Measurements from ENCODE around the gene ATG13.

The ATG13 gene

DNA sequence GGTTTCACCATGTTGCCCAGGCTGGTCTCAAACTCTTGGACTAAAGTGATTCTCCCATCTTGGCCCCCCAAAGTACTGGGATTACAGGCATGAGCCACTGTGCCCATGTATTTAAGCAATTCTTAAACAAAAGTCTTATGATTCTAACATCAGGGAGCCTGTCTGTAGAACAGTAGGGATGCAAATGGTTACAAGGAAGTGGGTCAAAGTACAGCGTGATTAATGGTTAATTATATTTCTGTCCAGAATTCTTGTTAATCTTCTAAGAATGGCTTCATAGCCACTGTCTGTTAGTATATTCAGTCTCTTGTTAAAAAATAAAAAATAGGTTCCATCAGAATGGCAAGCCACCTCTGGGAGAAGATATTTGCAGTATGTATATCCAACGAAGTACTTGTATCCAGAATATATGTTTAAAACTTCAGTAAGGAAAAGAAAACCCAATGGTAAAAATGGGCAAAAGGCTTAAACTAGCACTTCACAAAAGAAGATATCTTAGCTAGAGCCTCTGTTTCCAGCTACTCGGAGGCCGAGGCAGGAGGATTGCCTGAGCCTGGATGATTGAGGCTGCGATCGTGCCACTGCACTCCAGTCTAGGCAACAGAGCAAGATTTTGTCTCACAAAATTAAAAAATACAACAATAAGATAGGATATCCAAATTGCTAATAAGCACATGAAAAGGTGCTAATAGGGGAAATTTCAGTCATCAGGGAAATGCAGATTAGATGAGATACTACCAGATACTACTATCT lies 22.9 kb downstream of the ATG13 start:
- no peak for TF ChIP-seq CREB1 (IDR thresholded peaks at IDR 0.05; ENCODE audit: low read depth)
- no peak for TF ChIP-seq CEBPB (IDR thresholded peaks at IDR 0.05)
- TF ChIP-seq, protein P1, sequence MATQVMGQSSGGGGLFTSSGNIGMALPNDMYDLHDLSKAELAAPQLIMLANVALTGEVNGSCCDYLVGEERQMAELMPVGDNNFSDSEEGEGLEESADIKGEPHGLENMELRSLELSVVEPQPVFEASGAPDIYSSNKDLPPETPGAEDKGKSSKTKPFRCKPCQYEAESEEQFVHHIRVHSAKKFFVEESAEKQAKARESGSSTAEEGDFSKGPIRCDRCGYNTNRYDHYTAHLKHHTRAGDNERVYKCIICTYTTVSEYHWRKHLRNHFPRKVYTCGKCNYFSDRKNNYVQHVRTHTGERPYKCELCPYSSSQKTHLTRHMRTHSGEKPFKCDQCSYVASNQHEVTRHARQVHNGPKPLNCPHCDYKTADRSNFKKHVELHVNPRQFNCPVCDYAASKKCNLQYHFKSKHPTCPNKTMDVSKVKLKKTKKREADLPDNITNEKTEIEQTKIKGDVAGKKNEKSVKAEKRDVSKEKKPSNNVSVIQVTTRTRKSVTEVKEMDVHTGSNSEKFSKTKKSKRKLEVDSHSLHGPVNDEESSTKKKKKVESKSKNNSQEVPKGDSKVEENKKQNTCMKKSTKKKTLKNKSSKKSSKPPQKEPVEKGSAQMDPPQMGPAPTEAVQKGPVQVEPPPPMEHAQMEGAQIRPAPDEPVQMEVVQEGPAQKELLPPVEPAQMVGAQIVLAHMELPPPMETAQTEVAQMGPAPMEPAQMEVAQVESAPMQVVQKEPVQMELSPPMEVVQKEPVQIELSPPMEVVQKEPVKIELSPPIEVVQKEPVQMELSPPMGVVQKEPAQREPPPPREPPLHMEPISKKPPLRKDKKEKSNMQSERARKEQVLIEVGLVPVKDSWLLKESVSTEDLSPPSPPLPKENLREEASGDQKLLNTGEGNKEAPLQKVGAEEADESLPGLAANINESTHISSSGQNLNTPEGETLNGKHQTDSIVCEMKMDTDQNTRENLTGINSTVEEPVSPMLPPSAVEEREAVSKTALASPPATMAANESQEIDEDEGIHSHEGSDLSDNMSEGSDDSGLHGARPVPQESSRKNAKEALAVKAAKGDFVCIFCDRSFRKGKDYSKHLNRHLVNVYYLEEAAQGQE (IDR thresholded peaks at IDR 0.05; ENCODE audit: low read depth) = no peak
- no peak for TF ChIP-seq TAF1 (IDR thresholded peaks at IDR 0.05; ENCODE audit: low read depth)
- no peak for TF ChIP-seq NFIC (IDR thresholded peaks at IDR 0.05)
- no peak for TF ChIP-seq TCF12 (IDR thresholded peaks at IDR 0.05; ENCODE audit: low read depth)
- TF ChIP-seq EGR1 (IDR thresholded peaks at IDR 0.05) = no peak
- TF ChIP-seq FOXM1 (IDR thresholded peaks at IDR 0.05; ENCODE audit: borderline replicate concordance, low read depth) = no peak
- no peak for TF ChIP-seq TEAD4 (IDR thresholded peaks at IDR 0.05)
- no peak for TF ChIP-seq RAD21 (IDR thresholded peaks at IDR 0.05; ENCODE audit: low read depth)
- no peak for TF ChIP-seq ZBTB7A (IDR thresholded peaks at IDR 0.05; ENCODE audit: low read depth)
- no peak for TF ChIP-seq YY1 (IDR thresholded peaks at IDR 0.05; ENCODE audit: low read depth)
- TF ChIP-seq EP300 (IDR thresholded peaks at IDR 0.05; ENCODE audit: borderline replicate concordance) = no peak
- TF ChIP-seq, protein P2, sequence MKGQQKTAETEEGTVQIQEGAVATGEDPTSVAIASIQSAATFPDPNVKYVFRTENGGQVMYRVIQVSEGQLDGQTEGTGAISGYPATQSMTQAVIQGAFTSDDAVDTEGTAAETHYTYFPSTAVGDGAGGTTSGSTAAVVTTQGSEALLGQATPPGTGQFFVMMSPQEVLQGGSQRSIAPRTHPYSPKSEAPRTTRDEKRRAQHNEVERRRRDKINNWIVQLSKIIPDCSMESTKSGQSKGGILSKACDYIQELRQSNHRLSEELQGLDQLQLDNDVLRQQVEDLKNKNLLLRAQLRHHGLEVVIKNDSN (IDR thresholded peaks at IDR 0.05) = no peak
- TF ChIP-seq, protein P3, sequence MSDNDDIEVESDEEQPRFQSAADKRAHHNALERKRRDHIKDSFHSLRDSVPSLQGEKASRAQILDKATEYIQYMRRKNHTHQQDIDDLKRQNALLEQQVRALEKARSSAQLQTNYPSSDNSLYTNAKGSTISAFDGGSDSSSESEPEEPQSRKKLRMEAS (IDR thresholded peaks at IDR 0.05) = no peak

DNA sequence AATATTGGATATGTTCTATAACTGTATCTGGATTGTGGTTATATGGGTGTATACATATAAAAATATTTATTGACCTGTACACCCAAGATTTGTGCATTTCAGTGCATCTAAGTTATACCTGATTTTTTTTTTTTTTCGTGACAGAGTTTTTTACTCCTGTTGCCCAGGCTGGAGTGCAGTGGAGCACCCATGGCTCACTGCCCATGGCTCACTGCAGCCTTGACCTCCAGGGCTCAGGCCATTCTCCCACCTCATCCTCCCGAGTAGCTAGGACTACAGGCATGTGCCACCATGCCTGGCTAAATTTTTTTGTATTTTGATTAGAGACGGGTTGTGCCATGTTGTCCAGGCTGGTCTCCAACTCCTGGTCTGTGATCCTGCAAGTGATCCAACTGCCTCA lies 24.3 kb downstream of the ATG13 start:
- TF ChIP-seq EGR1 (IDR thresholded peaks at IDR 0.05) (no peak), TCF12 (IDR thresholded peaks at IDR 0.05; ENCODE audit: low read depth) (no peak), ZBTB7A (IDR thresholded peaks at IDR 0.05; ENCODE audit: low read depth) (no peak), YY1 (IDR thresholded peaks at IDR 0.05; ENCODE audit: low read depth) (no peak), CEBPB (IDR thresholded peaks at IDR 0.05) (no peak), CREB1 (IDR thresholded peaks at IDR 0.05; ENCODE audit: low read depth) (no peak)
- TF ChIP-seq, protein P1 (IDR thresholded peaks at IDR 0.05; ENCODE audit: low read depth) = no peak

DNA sequence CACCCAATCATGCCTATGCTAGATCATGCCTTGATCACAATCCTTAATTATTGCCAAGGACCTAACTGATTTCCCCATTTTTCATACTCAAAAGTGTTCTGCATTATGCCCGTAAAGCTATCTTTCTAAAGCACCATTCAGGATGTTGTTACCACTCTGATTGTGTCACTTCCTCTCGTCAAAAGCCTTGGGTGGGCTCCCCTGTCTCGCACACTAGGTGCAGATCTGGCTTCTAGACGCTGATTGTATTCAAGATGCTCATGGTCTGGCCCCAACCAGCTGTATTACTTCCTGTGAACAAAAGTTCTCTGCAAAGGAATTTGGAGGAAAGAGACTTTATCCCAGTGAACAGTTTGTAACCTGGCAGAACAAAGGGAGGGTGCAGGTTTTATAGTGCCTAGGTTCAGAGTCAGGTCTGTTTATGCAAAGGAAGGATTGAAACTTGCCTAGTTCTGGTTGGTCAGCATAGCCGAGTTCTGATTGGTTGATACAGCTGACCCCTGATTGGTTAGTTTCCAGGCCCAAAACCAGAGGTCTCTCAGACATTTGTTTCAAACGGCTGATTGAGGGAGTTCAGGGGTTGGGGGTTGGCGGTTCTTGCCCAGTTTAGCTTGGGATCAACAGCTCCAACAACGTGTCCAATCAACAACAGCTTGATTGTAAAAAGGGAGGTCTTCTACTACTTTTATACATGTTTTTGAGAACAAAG lies 25.4 kb downstream of the ATG13 start:
- no peak for TF ChIP-seq EP300 (IDR thresholded peaks at IDR 0.05; ENCODE audit: borderline replicate concordance)
- TF ChIP-seq RAD21 (IDR thresholded peaks at IDR 0.05; ENCODE audit: low read depth) = no peak
- TF ChIP-seq CEBPB (IDR thresholded peaks at IDR 0.05) = no peak
- TF ChIP-seq ZBTB7A (IDR thresholded peaks at IDR 0.05; ENCODE audit: low read depth) = no peak
- TF ChIP-seq, protein P3 (IDR thresholded peaks at IDR 0.05) = no peak
- no peak for TF ChIP-seq TAF1 (IDR thresholded peaks at IDR 0.05; ENCODE audit: low read depth)
- no peak for TF ChIP-seq FOXM1 (IDR thresholded peaks at IDR 0.05; ENCODE audit: borderline replicate concordance, low read depth)
- TF ChIP-seq TCF12 (IDR thresholded peaks at IDR 0.05; ENCODE audit: low read depth) = no peak
- TF ChIP-seq, protein P1 (IDR thresholded peaks at IDR 0.05; ENCODE audit: low read depth) = no peak

DNA sequence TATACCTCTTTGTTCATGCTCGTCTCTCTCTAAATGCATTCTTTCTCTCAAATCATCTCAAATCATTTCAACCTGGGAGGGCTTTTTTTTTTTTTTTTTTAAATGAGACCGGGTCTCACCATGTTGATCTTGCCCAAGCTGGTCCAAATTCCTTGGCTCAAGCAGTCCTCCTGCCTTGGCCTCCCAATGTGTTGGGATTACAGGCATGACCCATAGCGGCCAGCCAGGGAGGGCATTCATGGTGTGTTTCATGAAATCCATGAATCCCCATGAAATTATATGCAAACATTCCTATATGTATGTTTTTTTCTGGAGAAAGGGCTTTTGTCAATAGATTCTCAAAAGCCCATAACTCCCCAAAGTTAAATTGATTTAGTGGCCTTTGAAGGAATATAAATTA lies 26.2 kb downstream of the ATG13 start:
- TF ChIP-seq, protein P2 (IDR thresholded peaks at IDR 0.05) = no peak
- TF ChIP-seq TAF1 (IDR thresholded peaks at IDR 0.05; ENCODE audit: low read depth) (no peak), FOXM1 (IDR thresholded peaks at IDR 0.05; ENCODE audit: borderline replicate concordance, low read depth) (no peak), TEAD4 (IDR thresholded peaks at IDR 0.05) (no peak), CREB1 (IDR thresholded peaks at IDR 0.05; ENCODE audit: low read depth) (no peak), EGR1 (IDR thresholded peaks at IDR 0.05) (no peak), RAD21 (IDR thresholded peaks at IDR 0.05; ENCODE audit: low read depth) (no peak), NFIC (IDR thresholded peaks at IDR 0.05) (no peak), EP300 (IDR thresholded peaks at IDR 0.05; ENCODE audit: borderline replicate concordance) (no peak), YY1 (IDR thresholded peaks at IDR 0.05; ENCODE audit: low read depth) (no peak), CEBPB (IDR thresholded peaks at IDR 0.05) (no peak), ZBTB7A (IDR thresholded peaks at IDR 0.05; ENCODE audit: low read depth) (no peak), TCF12 (IDR thresholded peaks at IDR 0.05; ENCODE audit: low read depth) (no peak)
- TF ChIP-seq, protein P3 (IDR thresholded peaks at IDR 0.05) = no peak
- TF ChIP-seq, protein P1 (IDR thresholded peaks at IDR 0.05; ENCODE audit: low read depth) = no peak
